ENCODE data around the gene DLX4.

DLX4 gene

DNA sequence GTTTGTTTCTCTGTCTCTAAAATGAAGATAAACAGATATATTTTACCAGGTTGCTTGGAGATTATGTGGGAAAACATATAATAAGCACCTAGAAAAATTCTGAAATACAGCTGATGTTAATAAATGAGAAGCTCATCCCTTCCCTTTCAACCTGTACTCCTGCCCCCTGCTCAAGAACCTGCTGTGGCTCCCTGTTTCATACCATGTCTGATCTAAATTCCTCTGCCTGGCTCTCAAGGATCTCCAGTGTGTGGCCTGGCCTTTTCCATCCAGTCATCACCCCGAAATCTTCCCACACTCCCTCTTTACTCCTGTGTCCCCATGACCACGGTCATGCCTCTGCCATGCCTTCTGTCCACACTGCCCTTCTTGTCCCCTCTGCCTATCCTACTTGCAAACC is 19.4 kb upstream of the DLX4 start:
- no peak for DNase-seq

DNA sequence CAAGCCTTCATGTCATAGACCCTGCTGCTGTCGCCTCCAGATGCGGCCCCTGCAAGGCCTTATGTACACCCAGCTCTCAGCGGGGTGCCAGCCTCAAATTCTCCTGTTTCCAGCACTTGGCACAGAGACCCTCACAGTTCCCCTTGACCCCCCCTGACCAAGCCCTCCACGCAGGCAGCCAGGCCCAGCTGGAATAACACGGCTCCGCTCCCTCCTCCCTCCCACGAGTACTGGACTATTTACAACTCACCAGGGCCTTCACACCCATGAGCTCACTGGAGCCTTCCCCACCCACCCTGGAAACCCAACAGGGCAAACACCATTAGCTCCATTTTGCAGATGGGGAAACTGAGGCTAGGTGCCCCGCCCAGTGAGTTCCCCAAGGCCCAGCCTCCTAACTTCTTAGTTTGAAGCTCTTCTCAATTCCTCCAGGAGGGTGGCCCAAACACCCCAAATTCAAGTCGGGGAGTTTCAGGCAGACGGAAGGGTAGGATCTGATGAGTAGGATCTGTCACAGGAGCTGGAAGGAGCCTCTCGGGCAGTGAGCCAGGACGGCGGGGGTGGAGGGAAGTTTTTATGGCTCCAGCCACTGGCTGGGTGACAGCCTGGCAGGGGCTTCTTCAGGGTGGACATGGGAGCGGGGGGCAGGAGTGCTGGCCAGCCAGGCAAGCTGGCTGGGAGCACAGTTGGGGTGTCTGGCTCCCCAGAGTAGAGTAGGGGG is 17.5 kb upstream of the DLX4 start:
- DNase-seq = no peak

- DNase-seq = peak; percentile 83
Observed at GRCh38 chr17:49952209-49952911, 16.6 kb upstream of the DLX4 start.

- no peak for DNase-seq
Observed at GRCh38 chr17:49952912-49953497, 16.0 kb upstream of the DLX4 start.

DNA sequence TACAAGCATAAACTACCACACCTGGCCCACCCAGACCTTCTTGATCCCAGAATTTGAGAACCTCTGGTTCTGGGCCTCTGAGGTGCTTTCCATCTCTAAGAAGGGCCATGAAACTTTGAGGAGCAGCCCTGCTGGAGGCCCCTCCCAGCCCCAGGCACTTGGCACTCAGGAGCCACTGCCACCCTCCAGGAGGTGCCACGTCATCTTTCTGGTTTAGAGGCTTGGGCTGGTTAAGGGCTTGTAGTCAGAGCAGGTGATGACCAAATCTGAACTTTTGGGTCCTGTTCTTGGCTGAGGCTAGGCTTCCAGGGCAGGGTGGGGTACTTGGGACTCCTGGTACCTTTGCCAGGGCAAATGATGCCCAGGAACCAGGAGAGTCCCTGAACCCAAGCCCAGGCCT is 13.8 kb upstream of the DLX4 start:
- DNase-seq = no peak

- DNase-seq = no peak
Observed at GRCh38 chr17:49956780-49957179, 12.2 kb upstream of the DLX4 start.

GRCh38 chr17:49957350-49957749 is 11.6 kb upstream of the DLX4 start:
- no peak for DNase-seq

DNA sequence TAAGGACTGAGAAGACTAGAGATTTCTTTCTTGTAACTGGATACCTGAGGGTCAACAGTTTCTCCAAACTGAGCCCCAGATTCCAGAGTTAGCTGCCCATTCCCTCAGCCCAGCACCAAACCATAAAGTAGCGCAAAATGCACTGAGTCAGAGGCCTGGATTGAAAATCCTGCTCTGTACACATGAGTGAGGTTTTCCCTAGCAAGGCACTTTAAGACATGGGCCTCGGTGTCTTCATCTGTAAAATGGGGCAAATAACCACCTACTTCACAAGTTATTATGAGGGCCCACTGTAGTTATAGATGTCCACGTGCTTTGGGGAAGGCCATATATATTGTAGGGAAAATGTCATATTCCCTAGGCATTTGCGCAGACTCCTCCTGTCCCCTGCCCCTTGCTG is 10.3 kb upstream of the DLX4 start:
- no peak for DNase-seq

DNA sequence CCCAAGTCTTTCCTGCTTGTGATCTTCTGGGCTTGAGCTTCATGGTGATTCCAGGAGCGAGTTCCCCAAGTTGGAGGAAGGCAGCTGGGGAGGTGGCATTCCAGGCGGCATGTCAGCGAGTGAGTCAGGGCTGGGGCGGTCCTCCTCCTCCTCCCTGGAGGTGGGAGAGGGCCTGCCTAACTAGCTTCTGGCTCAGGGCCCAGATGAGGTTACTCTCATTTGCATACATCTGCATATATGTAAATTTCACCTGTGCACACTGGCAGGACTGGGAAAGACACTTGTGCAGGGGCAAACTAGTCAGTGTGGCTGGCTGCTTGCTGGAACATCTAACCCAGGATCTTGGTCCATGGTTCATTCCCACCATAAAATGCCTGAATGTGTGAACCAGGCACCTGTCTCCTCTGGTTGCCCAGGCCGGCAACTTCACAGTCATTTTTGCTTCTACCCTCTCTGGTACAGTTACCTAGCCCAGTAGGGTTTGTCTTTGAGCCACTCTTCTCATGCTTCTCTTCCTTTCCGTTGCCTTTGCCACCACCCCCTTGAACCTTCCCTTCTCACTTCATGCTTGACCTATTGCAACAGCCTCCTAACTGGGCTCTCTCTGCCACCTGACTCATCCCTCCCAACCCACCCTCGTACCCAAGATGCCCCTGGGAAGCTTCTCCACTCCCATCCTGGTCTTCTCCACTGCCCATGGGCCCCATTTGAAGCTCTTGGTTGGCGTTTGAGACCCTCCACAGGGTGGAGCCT is 9.6 kb upstream of the DLX4 start:
- DNase-seq = no peak

GRCh38 chr17:49962599-49963308 is 6.2 kb upstream of the DLX4 start:
- no peak for DNase-seq

- DNase-seq = no peak
Observed at GRCh38 chr17:49963309-49963625, 5.7 kb upstream of the DLX4 start.

DNA sequence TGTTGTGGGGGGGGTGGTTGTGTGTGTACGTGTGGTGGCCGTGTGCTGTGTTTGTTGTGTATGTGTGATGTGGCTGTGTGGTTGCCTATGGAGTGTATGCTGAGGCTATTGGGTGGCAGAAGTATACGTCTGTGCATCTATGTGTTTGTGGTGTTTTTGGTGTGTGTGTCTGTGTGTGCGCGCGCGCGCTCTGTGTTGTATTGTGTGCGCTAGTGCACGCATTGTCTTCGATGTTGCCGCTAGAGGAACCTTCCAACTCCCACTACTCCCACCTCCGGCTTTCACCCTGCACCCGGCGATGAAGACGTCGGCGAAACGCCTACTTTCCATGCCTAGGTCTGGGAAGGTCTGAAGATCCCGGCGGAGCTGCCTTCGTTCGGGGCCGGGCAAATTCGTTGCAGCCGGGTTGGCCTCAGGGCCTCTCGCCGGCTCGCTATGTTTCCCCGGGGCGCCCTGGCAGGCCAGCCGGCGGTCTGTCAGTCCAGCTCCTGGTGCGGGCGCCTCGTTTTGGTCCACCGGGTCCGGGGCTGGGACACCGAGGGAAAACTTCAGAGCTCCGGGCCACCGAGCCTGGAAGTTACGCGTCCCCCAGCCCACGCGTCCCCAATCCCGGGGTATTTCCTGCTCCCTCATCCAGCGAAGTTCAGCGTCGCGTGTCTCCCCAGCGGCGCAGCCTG is 5.2 kb upstream of the DLX4 start:
- DNase-seq = no peak

DNA sequence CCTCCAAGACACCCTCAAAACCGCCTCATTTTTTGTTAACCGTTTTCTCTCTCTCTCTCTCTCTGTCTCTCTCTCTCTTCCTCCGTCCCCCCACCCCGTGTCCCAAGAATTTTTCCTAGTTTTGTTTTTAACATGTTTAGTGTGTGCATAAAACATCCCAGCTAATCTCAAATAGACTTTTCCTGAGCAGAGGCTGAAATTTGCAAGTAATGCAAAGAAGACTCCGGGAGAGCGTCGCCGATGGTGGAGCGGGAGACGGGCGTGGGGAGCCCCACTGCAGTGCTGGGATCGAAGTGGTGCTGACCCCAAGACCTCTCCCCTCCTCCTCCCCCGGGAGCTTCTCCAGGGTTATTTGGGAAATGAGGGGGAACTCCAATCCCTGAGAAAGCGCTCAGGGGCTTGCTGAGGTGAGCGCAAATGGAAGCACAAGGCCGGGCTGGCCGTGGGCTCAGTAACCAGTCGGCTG is 4.7 kb upstream of the DLX4 start:
- no peak for DNase-seq

- DNase-seq = peak; percentile 22
Observed at GRCh38 chr17:49964769-49965523, 4.0 kb upstream of the DLX4 start.

DNA sequence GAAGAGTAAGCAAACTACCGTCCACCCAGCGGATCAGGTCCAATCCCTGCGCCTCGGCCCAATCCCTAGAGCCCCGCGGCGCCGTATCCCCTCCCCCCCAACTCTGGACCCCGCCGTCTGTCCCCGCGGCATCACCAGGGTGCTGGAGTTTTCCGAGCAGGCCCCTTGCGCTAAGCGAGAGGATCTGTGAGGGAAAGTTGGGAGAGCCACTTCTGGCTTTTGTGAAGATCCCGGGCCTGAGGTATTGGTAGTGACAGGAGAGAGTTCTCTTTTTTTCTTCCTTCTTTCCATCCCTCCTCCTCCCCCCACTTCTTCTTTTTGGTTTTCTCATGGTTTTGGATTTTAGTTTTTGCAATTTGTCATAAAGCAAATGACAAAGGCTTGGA is 3.5 kb upstream of the DLX4 start:
- DNase-seq = no peak

- DNase-seq = no peak
Observed at GRCh38 chr17:49966767-49967166, 2.2 kb upstream of the DLX4 start.

- DNase-seq = no peak
Observed at GRCh38 chr17:49967205-49967604, 1.8 kb upstream of the DLX4 start.

DNA sequence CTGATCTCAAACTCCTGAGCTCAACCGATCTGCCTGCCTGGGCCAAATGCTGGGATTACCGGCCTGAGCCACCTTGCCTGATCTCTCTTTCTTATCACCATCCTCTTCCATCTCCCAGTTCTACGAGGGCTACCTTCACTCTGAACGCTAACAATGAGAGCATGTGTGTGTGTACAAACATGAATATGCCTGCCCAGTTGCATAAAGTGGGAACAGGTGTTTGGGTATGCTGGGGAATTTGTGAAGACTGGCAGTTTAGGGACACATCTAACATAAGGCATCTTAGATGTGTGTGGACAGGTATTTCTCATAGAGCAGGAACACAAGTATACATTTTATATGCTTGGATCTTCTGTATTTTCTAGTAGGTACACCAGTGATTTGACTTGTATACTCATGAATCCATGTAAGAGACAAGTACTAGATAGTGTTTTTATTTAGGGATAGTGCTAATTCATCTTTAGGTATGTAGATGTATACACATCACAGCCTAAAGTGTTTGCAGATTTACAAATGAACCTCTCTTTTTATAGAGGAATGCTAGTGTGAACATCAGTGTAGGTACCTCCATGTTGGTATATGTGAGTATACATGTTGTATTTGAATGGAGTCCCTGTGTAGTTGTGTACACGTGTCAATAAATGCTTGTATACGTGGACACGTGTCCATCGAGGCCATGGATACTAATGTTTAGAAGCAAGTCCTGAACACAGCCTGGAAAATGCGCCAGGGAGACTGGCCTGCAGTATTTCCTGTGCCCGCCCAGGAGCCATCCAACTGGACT is 1.2 kb upstream of the DLX4 start:
- DNase-seq = no peak

DNA sequence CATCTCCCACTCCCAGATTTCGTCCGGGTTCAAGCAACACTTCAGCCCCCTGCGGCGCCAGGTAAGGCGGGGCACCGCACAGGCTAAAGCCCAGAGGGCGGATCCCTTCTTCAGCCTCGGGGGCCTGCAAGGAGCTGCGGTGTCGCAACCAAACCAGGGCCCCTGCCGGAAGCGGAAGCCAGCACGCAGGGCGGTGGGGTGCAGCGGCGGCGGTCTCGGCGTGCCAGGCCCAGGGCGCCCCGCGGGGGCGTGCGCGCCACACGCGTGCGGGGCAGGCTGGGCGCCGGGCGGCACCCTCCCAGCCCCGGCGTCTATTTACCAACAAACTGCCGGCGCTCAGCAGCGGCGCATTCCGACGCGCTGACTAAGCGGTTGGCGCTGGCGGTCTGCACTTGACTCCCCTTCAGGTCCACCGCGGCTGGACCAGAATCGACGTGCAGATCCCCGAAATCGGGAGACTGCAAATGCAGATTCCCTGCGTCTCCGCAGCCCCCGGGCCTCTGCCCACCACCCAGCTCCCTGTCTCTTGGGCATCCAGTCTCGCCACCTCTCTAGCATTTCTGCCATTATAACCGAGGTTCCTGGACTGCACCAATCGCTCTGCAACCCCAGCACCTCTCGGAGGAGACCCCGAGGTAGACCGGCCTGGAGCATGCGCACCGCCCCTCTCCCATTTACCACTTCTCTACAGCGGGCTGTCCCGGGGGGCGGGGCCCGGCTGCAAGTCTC is 421 bp upstream of the DLX4 start:
- DNase-seq = peak; percentile 56

GRCh38 chr17:49969795-49970389 is 902 bp downstream of the DLX4 start:
- no peak for DNase-seq
